ENCODE measurements around the gene ZNF428. TPM values are rescaled to one million over a fixed set of nuclear protein-coding genes. Genes with fewer than 3 reads are reported as not detected.
A peak's percentile ranks its signal among the peaks of the same experiment; 100 is the strongest.

The ZNF428 gene
- total RNA-seq, 1 experiment from 2014 or later: 101 TPM

GRCh38 chr19:43564800-43565199, 54.6 kb downstream of the ZNF428 start:
- H3K27me3 ChIP-seq: no peaks in the 10 kb centered on the region
- DNase-seq: no peak

DNA sequence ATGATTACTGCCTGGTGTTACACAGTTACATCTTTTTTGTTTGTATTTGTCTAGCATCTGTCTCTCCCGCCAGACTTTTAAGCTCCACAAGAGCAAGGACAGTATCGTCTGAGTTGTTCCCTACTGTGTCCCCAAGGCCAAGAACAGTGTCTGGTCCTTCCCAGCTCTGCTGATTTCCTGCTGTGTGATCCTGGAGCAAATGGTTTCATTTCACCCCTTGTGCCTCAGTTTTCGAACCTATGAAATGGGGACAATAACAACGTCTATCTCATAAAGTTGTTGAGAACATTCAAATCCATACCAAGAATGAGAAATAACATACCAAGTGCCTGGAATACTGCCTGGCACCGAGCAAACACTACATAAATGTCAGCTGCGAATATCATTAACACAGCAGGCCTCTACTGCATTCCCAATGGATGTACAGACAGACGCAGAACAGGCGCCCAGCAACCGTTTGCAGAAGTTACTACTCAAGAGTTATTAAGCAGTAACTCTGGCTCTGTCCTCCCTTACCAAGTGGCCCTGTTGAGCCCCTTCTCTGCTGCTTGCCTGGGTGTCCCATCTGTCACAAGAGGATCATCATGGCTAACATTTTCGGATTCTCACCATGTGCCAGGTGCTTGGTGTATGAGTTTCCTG, 55.5 kb downstream of the ZNF428 start:
- no peaks in the 10 kb centered on the region for H3K27me3 ChIP-seq
- no peak for DNase-seq

More at GRCh38 chr19:43564800-43565199, 54.6 kb downstream of the ZNF428 start:
- Histone ChIP-seq H3K36me3 (peaks cover 38% of the 10 kb centered on the region), H3K9me3 (no peaks in the 10 kb centered on the region), H3K4me3 (no peak overlapping the region)

DNA sequence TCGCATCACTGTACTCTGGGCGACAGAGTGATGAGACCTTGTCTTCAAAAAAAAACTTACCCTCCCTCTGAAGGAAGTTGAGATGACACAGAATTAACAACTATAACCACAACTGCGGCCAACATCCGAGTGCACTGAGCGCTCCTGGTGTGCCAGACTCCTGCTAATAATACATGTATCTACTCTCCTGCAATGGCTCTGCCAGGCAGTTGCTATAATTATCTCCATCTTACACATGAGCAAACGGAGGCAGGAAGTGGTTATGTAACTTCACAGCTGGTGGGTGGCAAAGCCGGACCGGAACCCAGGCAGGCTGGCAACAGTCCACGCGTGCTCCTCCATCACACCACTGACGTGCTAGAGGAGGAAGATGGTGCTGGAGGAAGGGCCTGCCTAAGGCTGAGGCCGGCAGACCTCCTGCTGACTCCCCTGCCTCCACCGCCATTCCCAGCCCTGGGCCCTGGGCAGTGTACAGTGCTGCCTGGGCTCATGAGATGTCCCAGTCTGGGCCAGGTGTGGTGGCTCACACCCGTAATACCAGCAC, 56.7 kb downstream of the ZNF428 start:
- DNase-seq: peak; percentile 96
- H3K27me3 ChIP-seq: no peaks in the 10 kb centered on the region
- H3K9me3 ChIP-seq: no peaks in the 10 kb centered on the region
- peaks cover 47% of the 10 kb centered on the region for H3K36me3 ChIP-seq
- H3K4me3 ChIP-seq: no peak overlapping the region

More for the DNA sequence above, 55.5 kb downstream of the ZNF428 start:
- Histone ChIP-seq H3K36me3 (peaks cover 41% of the 10 kb centered on the region), H3K4me3 (no peak overlapping the region), H3K9me3 (no peaks in the 10 kb centered on the region)

DNA sequence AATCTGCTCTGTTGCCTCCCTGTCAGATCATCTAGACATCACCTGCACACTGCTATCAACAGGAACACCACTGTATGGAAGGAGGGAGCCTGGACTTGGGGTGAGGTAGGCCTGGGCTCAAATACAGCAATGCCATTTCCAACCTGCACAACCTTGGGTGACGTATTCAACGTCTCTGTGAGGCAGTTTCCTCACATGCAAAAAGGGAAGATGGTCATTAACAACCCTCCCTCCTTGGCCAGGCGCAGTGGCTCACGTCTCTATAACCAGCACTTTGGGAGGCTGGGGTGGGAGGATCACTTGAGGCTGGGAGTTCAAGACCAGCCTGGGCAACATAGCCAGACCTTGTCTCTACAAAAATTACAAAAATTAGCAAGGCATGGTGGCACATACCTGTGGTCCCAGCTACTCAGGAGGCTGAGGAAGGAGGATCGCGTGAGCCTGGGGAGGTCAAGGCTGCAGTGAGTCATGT, 57.2 kb downstream of the ZNF428 start:
- Histone ChIP-seq H3K4me3 (no peak overlapping the region), H3K36me3 (peaks cover 46% of the 10 kb centered on the region), H3K27me3 (no peaks in the 10 kb centered on the region), H3K9me3 (no peaks in the 10 kb centered on the region)
- DNase-seq: no peak

DNA sequence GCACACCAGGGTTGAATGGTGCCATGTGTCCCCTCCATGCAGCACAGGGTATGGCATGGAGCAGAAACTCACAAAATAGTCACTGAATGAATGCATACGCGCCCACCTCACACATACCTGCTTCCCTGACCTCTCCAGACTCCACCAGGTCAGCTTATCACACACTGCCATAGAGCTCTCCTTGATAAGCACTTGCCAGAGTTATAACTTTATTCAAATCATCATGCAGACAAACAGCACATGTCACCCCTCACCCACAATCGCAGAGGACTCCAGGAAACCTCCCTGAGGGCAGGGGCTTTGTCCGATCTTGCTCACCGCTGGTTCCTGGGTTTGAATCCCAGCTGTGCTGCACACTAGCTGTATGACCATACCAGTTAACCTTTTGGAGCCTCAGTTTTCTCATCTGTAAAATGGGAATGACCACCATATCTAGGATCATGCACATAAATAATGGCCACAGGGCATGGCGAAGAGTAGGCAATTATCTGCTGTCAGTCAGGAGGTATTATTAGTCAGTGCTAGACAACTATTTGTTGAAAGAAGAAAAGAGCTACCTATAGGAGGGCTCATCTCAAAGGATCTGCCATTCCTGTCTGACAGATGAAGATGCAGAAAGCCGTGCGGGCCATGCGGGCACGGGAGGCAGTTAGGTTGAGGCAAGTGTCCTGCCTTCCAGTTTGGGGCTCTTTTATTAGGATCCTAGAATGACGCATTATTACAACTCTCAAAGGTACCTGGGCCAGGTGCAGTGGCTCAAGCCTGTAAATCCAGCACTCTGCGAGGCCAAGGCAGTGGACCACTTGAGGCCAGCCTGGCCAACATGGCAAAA, 58.1 kb downstream of the ZNF428 start:
- no peak for DNase-seq
- no peaks in the 10 kb centered on the region for H3K9me3 ChIP-seq
- no peak overlapping the region for H3K4me3 ChIP-seq
- no peaks in the 10 kb centered on the region for H3K27me3 ChIP-seq
- peaks cover 51% of the 10 kb centered on the region for H3K36me3 ChIP-seq

GRCh38 chr19:43560687-43561086, 58.7 kb downstream of the ZNF428 start:
- peak; percentile 45 for DNase-seq
- no peak overlapping the region for H3K4me3 ChIP-seq
- peaks cover 55% of the 10 kb centered on the region for H3K36me3 ChIP-seq
- H3K9me3 ChIP-seq: no peaks in the 10 kb centered on the region
- no peaks in the 10 kb centered on the region for H3K27me3 ChIP-seq

Other genes starting within 250 kb of the ZNF428 start
- not detected in 2 replicates for gene TEX101, start 204.7 kb downstream of the ZNF428 start, total RNA-seq (2014; rRNA removed; shearing (Covaris generic); ENCODE audit: low replicate concordance)
- not detected in 2 replicates for gene LYPD3, start 154.0 kb downstream of the ZNF428 start, total RNA-seq (2014; rRNA removed; shearing (Covaris generic); ENCODE audit: low replicate concordance)
- gene PHLDB3, start 114.9 kb downstream of the ZNF428 start, total RNA-seq (2014; rRNA removed; shearing (Covaris generic); ENCODE audit: low replicate concordance): 3.5 and 10.5 TPM in 2 replicates
- 76.7 and 101 TPM in 2 replicates for gene ETHE1, start 92.4 kb downstream of the ZNF428 start, total RNA-seq (2014; rRNA removed; shearing (Covaris generic); ENCODE audit: low replicate concordance)
- gene ZNF575, start 86.4 kb downstream of the ZNF428 start, total RNA-seq (2014; rRNA removed; shearing (Covaris generic); ENCODE audit: low replicate concordance): not detected in 2 replicates
- gene XRCC1, start 44.1 kb downstream of the ZNF428 start, total RNA-seq (2014; rRNA removed; shearing (Covaris generic); ENCODE audit: low replicate concordance): 49.7 and 59.3 TPM in 2 replicates
- gene PINLYP, start 43.8 kb downstream of the ZNF428 start, total RNA-seq (2014; rRNA removed; shearing (Covaris generic); ENCODE audit: low replicate concordance): 2.3 TPM in 1 of 2 replicates, not detected in the other
- gene IRGQ, start 23.5 kb downstream of the ZNF428 start, total RNA-seq (2014; rRNA removed; shearing (Covaris generic); ENCODE audit: low replicate concordance): 13.3 and 16.9 TPM in 2 replicates
- gene ZNF576, start 23.0 kb downstream of the ZNF428 start, total RNA-seq (2014; rRNA removed; shearing (Covaris generic); ENCODE audit: low replicate concordance): 15.9 and 26.1 TPM in 2 replicates
- not detected in 2 replicates for gene SRRM5, start 7.5 kb downstream of the ZNF428 start, total RNA-seq (2014; rRNA removed; shearing (Covaris generic); ENCODE audit: low replicate concordance)
- 0.22 and 3.0 TPM in 2 replicates for gene CADM4, start 20.2 kb upstream of the ZNF428 start, total RNA-seq (2014; rRNA removed; shearing (Covaris generic); ENCODE audit: low replicate concordance)
- gene PLAUR, start 50.5 kb upstream of the ZNF428 start, total RNA-seq (2014; rRNA removed; shearing (Covaris generic); ENCODE audit: low replicate concordance): 14.7 and 43.2 TPM in 2 replicates
- gene IRGC, start 96.4 kb upstream of the ZNF428 start, total RNA-seq (2014; rRNA removed; shearing (Covaris generic); ENCODE audit: low replicate concordance): not detected in 2 replicates
- 40.8 and 58.6 TPM in 2 replicates for gene SMG9, start 135.3 kb upstream of the ZNF428 start, total RNA-seq (2014; rRNA removed; shearing (Covaris generic); ENCODE audit: low replicate concordance)
- 5.0 and 6.1 TPM in 2 replicates for gene KCNN4, start 161.3 kb upstream of the ZNF428 start, total RNA-seq (2014; rRNA removed; shearing (Covaris generic); ENCODE audit: low replicate concordance)
- gene LYPD5, start 182.8 kb upstream of the ZNF428 start, total RNA-seq (2014; rRNA removed; shearing (Covaris generic); ENCODE audit: low replicate concordance): not detected in 2 replicates
- 5.4 and 9.0 TPM in 2 replicates for gene ZNF283, start 207.7 kb upstream of the ZNF428 start, total RNA-seq (2014; rRNA removed; shearing (Covaris generic); ENCODE audit: low replicate concordance)

Data from MG63 (cell line).